Activated naive CD4-positive, alpha-beta T cell treated with anti-CD3 and anti-CD28 coated beads, Interleukin-2, amount 50 U/mL, for 24 hours (primary cell): ENCODE data around the gene CCT3.

ENCODE experiments used
- H3K27ac Mint-ChIP-seq: one replicate; pipeline ENCODE4 v1.8.0; 2021; ENCODE audit warnings: mild to moderate bottlenecking, mixed read lengths
- H3K27me3 Mint-ChIP-seq: one replicate; pipeline ENCODE4 v1.8.0; 2021; ENCODE audit warnings: mixed read lengths
- H3K36me3 Mint-ChIP-seq: one replicate; pipeline ENCODE4 v1.8.0; 2021; ENCODE audit warnings: mixed read lengths
- H3K4me1 Mint-ChIP-seq: one replicate; pipeline ENCODE4 v1.8.0; 2021; ENCODE audit warnings: mixed read lengths
- H3K4me3 Mint-ChIP-seq: one replicate; pipeline ENCODE4 v1.8.0; 2021; ENCODE audit warnings: mild to moderate bottlenecking, mixed read lengths
- H3K9me3 Mint-ChIP-seq: one replicate; pipeline ENCODE4 v1.8.0; 2021; ENCODE audit warnings: mixed read lengths

The CCT3 gene

GRCh38 chr1:156281693-156282478, 56.2 kb downstream of the CCT3 start:
- H3K27ac Mint-ChIP-seq, result peak overlapping the region; percentile 90
- peak overlapping the region; percentile 97 for H3K4me3 Mint-ChIP-seq
- H3K4me1 Mint-ChIP-seq, result peaks cover 37% of the 10 kb centered on the region
- H3K9me3 Mint-ChIP-seq, result no peaks in the 10 kb centered on the region
- H3K27me3 Mint-ChIP-seq, result no peaks in the 10 kb centered on the region
- H3K36me3 Mint-ChIP-seq, result peaks cover 10% of the 10 kb centered on the region

GRCh38 chr1:156281281-156281680, 56.8 kb downstream of the CCT3 start:
- H3K27me3 Mint-ChIP-seq, result no peaks in the 10 kb centered on the region
- H3K27ac Mint-ChIP-seq, result peak overlapping the region; percentile 87
- H3K36me3 Mint-ChIP-seq, result peaks cover 10% of the 10 kb centered on the region
- H3K9me3 Mint-ChIP-seq, result no peaks in the 10 kb centered on the region
- peak overlapping the region; percentile 97 for H3K4me3 Mint-ChIP-seq
- H3K4me1 Mint-ChIP-seq, result peaks cover 37% of the 10 kb centered on the region

- Mint-ChIP-seq H3K27me3 (no peaks in the 10 kb centered on the region), H3K4me3 (peak overlapping the region; percentile 97), H3K4me1 (peaks cover 37% of the 10 kb centered on the region), H3K36me3 (peaks cover 11% of the 10 kb centered on the region), H3K27ac (no peak overlapping the region), H3K9me3 (no peaks in the 10 kb centered on the region)
These were observed 58.3 kb downstream of the CCT3 start for GRCh38 chr1:156279837-156280236.

- H3K9me3 Mint-ChIP-seq, result no peaks in the 10 kb centered on the region
- no peak overlapping the region for H3K4me3 Mint-ChIP-seq
- H3K4me1 Mint-ChIP-seq, result peaks cover 20% of the 10 kb centered on the region
- peaks cover 23% of the 10 kb centered on the region for H3K36me3 Mint-ChIP-seq
- H3K27me3 Mint-ChIP-seq, result no peaks in the 10 kb centered on the region
- no peak overlapping the region for H3K27ac Mint-ChIP-seq
These were observed 61.1 kb downstream of the CCT3 start for GRCh38 chr1:156276966-156277381.

GRCh38 chr1:156276532-156276931, 61.6 kb downstream of the CCT3 start:
- Mint-ChIP-seq H3K9me3 (no peaks in the 10 kb centered on the region), H3K36me3 (peaks cover 22% of the 10 kb centered on the region), H3K27ac (no peak overlapping the region), H3K4me3 (no peak overlapping the region), H3K4me1 (peaks cover 18% of the 10 kb centered on the region), H3K27me3 (no peaks in the 10 kb centered on the region)

GRCh38 chr1:156270314-156270713, 67.8 kb downstream of the CCT3 start:
- H3K27ac Mint-ChIP-seq, result no peak overlapping the region
- no peak overlapping the region for H3K4me3 Mint-ChIP-seq
- H3K4me1 Mint-ChIP-seq, result no peaks in the 10 kb centered on the region
- peaks cover 27% of the 10 kb centered on the region for H3K36me3 Mint-ChIP-seq
- no peaks in the 10 kb centered on the region for H3K9me3 Mint-ChIP-seq
- no peaks in the 10 kb centered on the region for H3K27me3 Mint-ChIP-seq

GRCh38 chr1:156268336-156268735, 69.8 kb downstream of the CCT3 start:
- no peak overlapping the region for H3K27ac Mint-ChIP-seq
- H3K4me1 Mint-ChIP-seq, result no peaks in the 10 kb centered on the region
- peaks cover 26% of the 10 kb centered on the region for H3K36me3 Mint-ChIP-seq
- no peaks in the 10 kb centered on the region for H3K9me3 Mint-ChIP-seq
- no peaks in the 10 kb centered on the region for H3K27me3 Mint-ChIP-seq
- no peak overlapping the region for H3K4me3 Mint-ChIP-seq

GRCh38 chr1:156266051-156266450, 72.0 kb downstream of the CCT3 start:
- Mint-ChIP-seq H3K9me3 (no peaks in the 10 kb centered on the region), H3K4me1 (peaks cover 8% of the 10 kb centered on the region), H3K36me3 (peaks cover 28% of the 10 kb centered on the region), H3K27ac (no peak overlapping the region), H3K4me3 (no peak overlapping the region), H3K27me3 (no peaks in the 10 kb centered on the region)

GRCh38 chr1:156263288-156263655, 74.8 kb downstream of the CCT3 start:
- H3K36me3 Mint-ChIP-seq, result peaks cover 37% of the 10 kb centered on the region
- peaks cover 8% of the 10 kb centered on the region for H3K4me1 Mint-ChIP-seq
- H3K27me3 Mint-ChIP-seq, result no peaks in the 10 kb centered on the region
- no peak overlapping the region for H3K4me3 Mint-ChIP-seq
- H3K27ac Mint-ChIP-seq, result peak overlapping the region; percentile 53
- H3K9me3 Mint-ChIP-seq, result no peaks in the 10 kb centered on the region

GRCh38 chr1:156262461-156263287, 75.4 kb downstream of the CCT3 start:
- Mint-ChIP-seq H3K4me1 (peaks cover 8% of the 10 kb centered on the region), H3K27me3 (no peaks in the 10 kb centered on the region), H3K36me3 (peaks cover 37% of the 10 kb centered on the region), H3K4me3 (no peak overlapping the region), H3K9me3 (no peaks in the 10 kb centered on the region), H3K27ac (no peak overlapping the region)

GRCh38 chr1:156260896-156261295, 77.2 kb downstream of the CCT3 start:
- H3K9me3 Mint-ChIP-seq, result no peaks in the 10 kb centered on the region
- H3K36me3 Mint-ChIP-seq, result peaks cover 24% of the 10 kb centered on the region
- peaks cover 8% of the 10 kb centered on the region for H3K4me1 Mint-ChIP-seq
- H3K27ac Mint-ChIP-seq, result peak overlapping the region; percentile 32
- no peaks in the 10 kb centered on the region for H3K27me3 Mint-ChIP-seq
- H3K4me3 Mint-ChIP-seq, result no peak overlapping the region

GRCh38 chr1:156259805-156260204, 78.3 kb downstream of the CCT3 start:
- no peak overlapping the region for H3K27ac Mint-ChIP-seq
- no peaks in the 10 kb centered on the region for H3K27me3 Mint-ChIP-seq
- peaks cover 21% of the 10 kb centered on the region for H3K36me3 Mint-ChIP-seq
- H3K9me3 Mint-ChIP-seq, result no peaks in the 10 kb centered on the region
- H3K4me3 Mint-ChIP-seq, result no peak overlapping the region
- peaks cover 8% of the 10 kb centered on the region for H3K4me1 Mint-ChIP-seq
